ENCODE data around the gene PPM1D.

The PPM1D gene

DNA sequence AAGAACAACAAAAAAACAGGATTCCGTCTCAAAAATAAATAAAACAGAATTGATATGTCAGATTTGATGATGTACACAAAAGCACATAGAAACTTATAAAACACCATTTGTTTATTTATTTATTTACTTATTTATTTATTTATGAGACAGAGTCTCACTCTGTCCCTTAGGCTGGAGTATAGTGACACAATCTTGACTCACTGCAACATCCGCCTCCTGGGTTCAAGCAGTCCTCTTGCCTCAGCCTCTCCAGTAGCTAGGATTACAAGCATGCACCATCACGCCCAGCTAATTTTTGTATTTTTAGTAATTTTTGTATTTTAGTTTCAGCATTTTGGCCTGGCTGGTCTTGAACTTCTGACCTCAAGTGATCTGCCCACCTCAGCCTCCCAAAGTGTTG is 99.1 kb downstream of the PPM1D start:
- TF ChIP-seq, protein P1, sequence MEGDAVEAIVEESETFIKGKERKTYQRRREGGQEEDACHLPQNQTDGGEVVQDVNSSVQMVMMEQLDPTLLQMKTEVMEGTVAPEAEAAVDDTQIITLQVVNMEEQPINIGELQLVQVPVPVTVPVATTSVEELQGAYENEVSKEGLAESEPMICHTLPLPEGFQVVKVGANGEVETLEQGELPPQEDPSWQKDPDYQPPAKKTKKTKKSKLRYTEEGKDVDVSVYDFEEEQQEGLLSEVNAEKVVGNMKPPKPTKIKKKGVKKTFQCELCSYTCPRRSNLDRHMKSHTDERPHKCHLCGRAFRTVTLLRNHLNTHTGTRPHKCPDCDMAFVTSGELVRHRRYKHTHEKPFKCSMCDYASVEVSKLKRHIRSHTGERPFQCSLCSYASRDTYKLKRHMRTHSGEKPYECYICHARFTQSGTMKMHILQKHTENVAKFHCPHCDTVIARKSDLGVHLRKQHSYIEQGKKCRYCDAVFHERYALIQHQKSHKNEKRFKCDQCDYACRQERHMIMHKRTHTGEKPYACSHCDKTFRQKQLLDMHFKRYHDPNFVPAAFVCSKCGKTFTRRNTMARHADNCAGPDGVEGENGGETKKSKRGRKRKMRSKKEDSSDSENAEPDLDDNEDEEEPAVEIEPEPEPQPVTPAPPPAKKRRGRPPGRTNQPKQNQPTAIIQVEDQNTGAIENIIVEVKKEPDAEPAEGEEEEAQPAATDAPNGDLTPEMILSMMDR (IDR thresholded peaks at IDR 0.05): no peak
- TF ChIP-seq ZFX (IDR thresholded peaks at IDR 0.05; ENCODE audit: borderline replicate concordance): no peak
- H3K27ac ChIP-seq: no peak overlapping the region

DNA sequence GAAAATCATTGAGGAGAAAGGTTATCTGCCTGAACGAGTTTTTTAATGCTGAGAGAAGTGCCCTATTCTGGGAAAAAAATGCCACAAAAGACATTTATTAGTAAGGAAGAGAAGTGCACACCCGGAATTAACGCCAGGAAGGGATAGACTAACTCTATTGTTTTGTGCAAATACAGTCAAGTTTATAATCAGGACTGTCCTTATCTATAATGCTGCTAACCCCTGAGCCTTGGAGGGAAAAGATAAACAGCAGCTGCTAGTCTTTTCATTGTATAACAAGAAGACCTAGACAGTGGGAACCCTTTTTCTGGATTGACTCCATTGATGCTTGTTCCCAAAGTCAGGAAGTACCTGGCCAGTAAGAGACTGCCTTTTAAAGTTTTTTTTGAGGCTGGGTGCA is 104.2 kb downstream of the PPM1D start:
- no peak overlapping the region for H3K27ac ChIP-seq
- no peak for TF ChIP-seq ZFX (IDR thresholded peaks at IDR 0.05; ENCODE audit: borderline replicate concordance)
- TF ChIP-seq, protein P1 (IDR thresholded peaks at IDR 0.05): no peak

DNA sequence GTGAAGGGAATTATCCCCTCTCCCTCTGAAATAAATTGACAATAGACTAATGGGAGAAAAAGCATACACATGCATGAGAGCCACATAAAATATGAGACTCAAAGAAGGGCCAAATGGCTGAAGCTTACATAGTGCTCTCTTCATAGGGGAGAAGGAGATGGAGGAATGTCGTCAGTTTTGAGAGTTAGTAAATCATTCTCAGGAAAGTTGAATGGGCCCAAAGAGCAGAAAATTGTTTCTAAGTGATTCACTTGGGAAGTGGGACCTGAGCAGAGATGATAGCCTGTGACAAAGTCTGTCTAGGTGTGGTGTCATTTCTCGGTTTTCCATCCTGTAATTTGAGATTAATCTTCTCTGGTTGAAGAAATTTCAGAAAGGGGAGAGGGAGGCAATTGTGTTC is 112.7 kb downstream of the PPM1D start:
- H3K27ac ChIP-seq: no peak overlapping the region
- TF ChIP-seq, protein P1 (IDR thresholded peaks at IDR 0.05): no peak
- TF ChIP-seq ZFX (IDR thresholded peaks at IDR 0.05; ENCODE audit: borderline replicate concordance): no peak

DNA sequence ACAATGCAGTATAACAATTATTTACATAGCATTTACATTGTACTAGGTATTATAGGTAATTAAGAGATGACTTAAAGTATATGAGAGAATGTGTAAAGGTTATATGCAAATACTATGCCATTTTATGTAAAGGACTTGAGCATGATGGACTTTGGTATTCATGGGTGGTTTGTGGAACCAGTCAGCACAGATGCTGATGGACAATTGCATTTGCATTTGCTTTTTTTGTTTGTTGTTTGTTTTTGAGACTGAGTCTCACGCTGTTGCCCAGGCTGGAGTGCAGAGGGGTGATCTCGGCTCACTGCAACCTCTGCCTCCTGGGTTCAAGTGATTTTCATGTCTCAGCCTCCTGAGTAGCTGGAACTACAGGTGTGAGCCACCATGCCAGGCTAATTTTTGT is 113.6 kb downstream of the PPM1D start:
- H3K27ac ChIP-seq: no peak overlapping the region
- no peak for TF ChIP-seq ZFX (IDR thresholded peaks at IDR 0.05; ENCODE audit: borderline replicate concordance)
- TF ChIP-seq, protein P1 (IDR thresholded peaks at IDR 0.05): no peak

Measured in 22Rv1 (cell line).